A549 (cell line): ENCODE data around the gene TMEM255A. TPM values are rescaled to one million over a fixed set of nuclear protein-coding genes. Genes with fewer than 3 reads are reported as not detected.

ENCODE experiments used
- ATAC-seq, 2 experiments: fragments of 200-7000 bp in 1 of 2; fragments of >200 bp in 1 of 2; cut with Nextera tagmentation in 1 of 2; cut with Tn5 transposase in 1 of 2; 3 replicates each; pipeline versions ENCODE4 v1.8.0 to v1.9.1; 2018 to 2020; ENCODE audit warnings: mild to moderate bottlenecking in 1 of 2, moderate library complexity in 1 of 2
- CTCF ChIA-PET: fragments of 300-600 bp; sonication (Branson Sonifier 250); formaldehyde crosslinking; extraction: SDS; loops from one replicate; lab custom pipeline; 2021; ENCODE audit warnings: antibody characterized with exemption, inconsistent platforms; lab: Yijun Ruan, JAX
- POLR2A ChIA-PET: fragments of 350-600 bp; formaldehyde crosslinking; extraction: SDS; loops from one replicate; lab custom pipeline; 2021; ENCODE audit warnings: antibody characterized with exemption, inconsistent platforms; lab: Yijun Ruan, JAX
- DNase-seq, 2 experiments: peaks; one replicate each; pipeline versions ENCODE4 v3.0.0 to v3.0.0-alpha.2; 2011 to 2016; ENCODE audit warnings: low read depth in 1 of 2, low spot score in 1 of 2
- FAIRE-seq: peaks from 2 replicates; lab custom pipeline; 2011; peaks lifted over from hg19 to GRCh38; lab: Jason Lieb, UNC
- H3K27ac ChIP-seq, 2 experiments: fragments of >200 bp; sonication (Bioruptor Twin); formaldehyde crosslinking; 3 replicates each; pipeline ENCODE4 v1.5.1; 2016 to 2017
- H3K4me1 ChIP-seq: fragments of >200 bp; sonication (Bioruptor Twin); formaldehyde crosslinking; 3 replicates; pipeline ENCODE4 v1.6.1; 2016
- H3K4me2 ChIP-seq: fragments of >200 bp; sonication (Bioruptor Twin); formaldehyde crosslinking; 3 replicates; pipeline ENCODE4 v1.6.1; 2016
- H3K4me3 ChIP-seq: fragments of >200 bp; sonication (Bioruptor Twin); formaldehyde crosslinking; 3 replicates; pipeline ENCODE4 v1.5.1; 2016
- H3K9me3 ChIP-seq: fragments of >200 bp; sonication (Bioruptor Twin); formaldehyde crosslinking; 3 replicates; pipeline ENCODE4 v1.6.1; 2016
- CEBPB ChIP-seq, 2 experiments: fragments of >200 bp in 1 of 2; sonication (Bioruptor Twin) in 1 of 2; formaldehyde crosslinking in 1 of 2; IDR thresholded peaks; 2 replicates each; pipeline ENCODE4 v1.6.1; 2012 to 2016
- CHD4 ChIP-seq: fragments of 200-600 bp; sonication (generic); IDR thresholded peaks from 2 replicates; pipeline ENCODE4 v1.6.1; 2016; ENCODE audit warnings: antibody characterized with exemption, mild to moderate bottlenecking, borderline replicate concordance
- EHF ChIP-seq: fragments of 250-450 bp; sonication (Bioruptor Pico); IDR thresholded peaks from 2 replicates; pipeline ENCODE4 v1.5.0; 2020; ENCODE audit warnings: mild to moderate bottlenecking
- HDAC2 ChIP-seq: fragments of 200-600 bp; sonication (generic); IDR thresholded peaks from 2 replicates; pipeline ENCODE4 v1.6.1; 2016
- HOXB13 ChIP-seq: fragments of 250-450 bp; sonication (Bioruptor Pico); IDR thresholded peaks from 2 replicates; pipeline ENCODE4 v1.5.0; 2020; ENCODE audit warnings: low read depth, mild to moderate bottlenecking, moderate library complexity
- KDM1A ChIP-seq: fragments of 200-600 bp; sonication (generic); IDR thresholded peaks from 2 replicates; pipeline ENCODE4 v1.6.1; 2016; ENCODE audit warnings: low read depth, mild to moderate bottlenecking
- MYC ChIP-seq: IDR thresholded peaks from 2 replicates; pipeline ENCODE4 v1.6.1; 2012; ENCODE audit warnings: mild to moderate bottlenecking, inconsistent platforms, low read length, improper control_type of control experiment, borderline replicate concordance
- NFE2L2 ChIP-seq: fragments of 150-350 bp; conservative IDR thresholded peaks from 2 replicates; pipeline ENCODE4 v1.6.1; 2014; ENCODE audit warnings: low read length
- POLR2A ChIP-seq: IDR thresholded peaks from 2 replicates; pipeline ENCODE4 v1.6.1; 2012; ENCODE audit warnings: mild to moderate bottlenecking, low read length
- RAD21 ChIP-seq, 2 experiments: fragments of >200 bp in 1 of 2; sonication (Bioruptor Twin) in 1 of 2; formaldehyde crosslinking in 1 of 2; IDR thresholded peaks in 1 of 2; conservative IDR thresholded peaks in 1 of 2; 2 replicates in 1 of 2; 3 replicates in 1 of 2; pipeline ENCODE4 v1.6.1; 2012 to 2018; ENCODE audit warnings: inconsistent platforms in 1 of 2
- RARB ChIP-seq: fragments of 250-450 bp; sonication (Bioruptor Pico); IDR thresholded peaks from 2 replicates; pipeline ENCODE4 v1.8.0; 2021; ENCODE audit warnings: mild to moderate bottlenecking, moderate library complexity
- REST ChIP-seq: fragments of 200-600 bp; sonication (generic); IDR thresholded peaks from 2 replicates; pipeline ENCODE4 v1.6.1; 2016; ENCODE audit warnings: antibody characterized with exemption, mild to moderate bottlenecking, moderate library complexity
- SMC3 ChIP-seq: fragments of >200 bp; sonication (Bioruptor Twin); formaldehyde crosslinking; IDR thresholded peaks from 3 replicates; pipeline ENCODE4 v1.6.1; 2018; ENCODE audit warnings: inconsistent platforms
- ZSCAN20 ChIP-seq: fragments of 250-450 bp; sonication (Bioruptor Pico); IDR thresholded peaks from 2 replicates; pipeline ENCODE4 v1.8.0; 2022; ENCODE audit warnings: mild to moderate bottlenecking, moderate library complexity
- WGBS: methylation state at CpG from one replicate; pipeline ENCODE4 v1.1.6; 2017; ENCODE audit errors: missing lambda C conversion rate; 5-methylcytosine and 5-hydroxymethylcytosine counted together
- polyA plus RNA-seq, 4 experiments: library from polyadenylated mRNA; depleted of rRNA in 3 of 4; stranded (reverse); fragments of >200 nt; fragmentation: RNase III in 1 of 4; extraction: RNeasy Plus Mini Kit Qiagen cat#74134 plus additional on column Dnase treatment in 1 of 4; gene quantifications; 2 replicates in 3 of 4; 3 replicates in 1 of 4; pipeline ENCODE4 v1.2.3, GENCODE V29; 2011 to 2017
- TF ChIP-seq, protein P1 (sequence below): IDR thresholded peaks from 2 replicates; pipeline ENCODE4 v1.6.1; 2012
- TF ChIP-seq, protein P2 (sequence below): fragments of 450-650 bp; IDR thresholded peaks from 2 replicates; pipeline ENCODE4 v1.6.1; 2014; ENCODE audit warnings: antibody characterized with exemption

TMEM255A gene
- polyA plus RNA-seq, 2 of the 4 experiments (the other 2 are of a cell fraction), result 0.03 to 0.16 TPM

- CTCF ChIA-PET, result interaction anchor here (1.9 kb wide), 1 partner anchor 14 kb away, joined by 5 read pairs; no protein-coding TSS in a partner anchor
- no peak for TF ChIP-seq RAD21 (conservative IDR thresholded peaks at IDR 0.05 in 1 of 2, IDR thresholded peaks at IDR 0.05 in 1 of 2)
- Histone ChIP-seq H3K27ac (no peak overlapping the region), H3K4me1 (no peaks in the 10 kb centered on the region), H3K9me3 (no peaks in the 10 kb centered on the region), H3K4me2 (no peak overlapping the region), H3K4me3 (no peak overlapping the region)
- FAIRE-seq (no peak), DNase-seq (no peak), ATAC-seq (no peak)
- POLR2A ChIA-PET, result no interaction called here
Observed at GRCh38 chrX:120294651-120295050, 16.6 kb downstream of the TMEM255A start.

- ChIA-PET CTCF (interaction anchor here (0.8 to 1.0 kb wide), 2 partner anchors 16 to 27 kb away, joined by 3 read pairs; no protein-coding TSS in a partner anchor), POLR2A (no interaction called here)
- Histone ChIP-seq H3K4me1 (no peaks in the 10 kb centered on the region), H3K4me3 (no peak overlapping the region), H3K9me3 (no peaks in the 10 kb centered on the region), H3K27ac (no peak overlapping the region), H3K4me2 (no peak overlapping the region)
- ATAC-seq (no peak), DNase-seq (no peak), FAIRE-seq (no peak)
- TF ChIP-seq CHD4 (no peak), KDM1A (no peak), REST (no peak), POLR2A (no peak), HOXB13 (CRISPR knock-in tag) (no peak), NFE2L2 (no peak), RAD21 (conservative IDR thresholded peaks at IDR 0.05 in 1 of 2, IDR thresholded peaks at IDR 0.05 in 1 of 2) (no peak), ZSCAN20 (CRISPR knock-in tag) (no peak), EHF (CRISPR knock-in tag) (no peak)
- TF ChIP-seq, protein P1, sequence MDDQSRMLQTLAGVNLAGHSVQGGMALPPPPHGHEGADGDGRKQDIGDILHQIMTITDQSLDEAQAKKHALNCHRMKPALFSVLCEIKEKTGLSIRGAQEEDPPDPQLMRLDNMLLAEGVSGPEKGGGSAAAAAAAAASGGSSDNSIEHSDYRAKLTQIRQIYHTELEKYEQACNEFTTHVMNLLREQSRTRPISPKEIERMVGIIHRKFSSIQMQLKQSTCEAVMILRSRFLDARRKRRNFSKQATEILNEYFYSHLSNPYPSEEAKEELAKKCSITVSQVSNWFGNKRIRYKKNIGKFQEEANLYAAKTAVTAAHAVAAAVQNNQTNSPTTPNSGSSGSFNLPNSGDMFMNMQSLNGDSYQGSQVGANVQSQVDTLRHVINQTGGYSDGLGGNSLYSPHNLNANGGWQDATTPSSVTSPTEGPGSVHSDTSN, result no peak
- 68% methylated on average over 2 of the region's 2 CpGs for WGBS
Observed at GRCh38 chrX:120293015-120293414, 18.2 kb downstream of the TMEM255A start.

DNA sequence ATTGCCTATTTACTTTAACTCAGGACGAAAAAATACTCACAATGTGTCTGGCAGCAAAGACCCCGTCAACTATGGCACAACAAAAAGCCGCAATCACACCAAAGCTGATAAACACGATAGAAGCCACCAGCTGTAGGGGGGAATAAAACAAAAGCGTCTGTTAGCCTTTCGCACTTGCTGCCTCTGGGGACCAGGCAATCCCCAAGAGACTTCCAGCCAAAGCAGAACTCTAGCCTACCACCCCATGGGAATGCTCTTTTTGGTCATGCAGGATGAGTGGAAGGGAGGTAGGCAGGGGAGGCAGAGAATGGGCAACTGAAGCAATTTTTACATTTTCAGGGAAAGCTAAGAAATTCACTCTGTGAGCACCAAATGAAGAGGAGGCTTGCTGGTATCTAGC, 20.1 kb downstream of the TMEM255A start:
- WGBS, result 67% methylated on average over 6 of the region's 6 CpGs
- TF ChIP-seq HDAC2 (no peak), SMC3 (no peak), MYC (no peak), REST (no peak), CEBPB (IDR thresholded peaks at IDR 0.05) (no peak), RARB (CRISPR knock-in tag) (no peak)
- TF ChIP-seq, protein P2, sequence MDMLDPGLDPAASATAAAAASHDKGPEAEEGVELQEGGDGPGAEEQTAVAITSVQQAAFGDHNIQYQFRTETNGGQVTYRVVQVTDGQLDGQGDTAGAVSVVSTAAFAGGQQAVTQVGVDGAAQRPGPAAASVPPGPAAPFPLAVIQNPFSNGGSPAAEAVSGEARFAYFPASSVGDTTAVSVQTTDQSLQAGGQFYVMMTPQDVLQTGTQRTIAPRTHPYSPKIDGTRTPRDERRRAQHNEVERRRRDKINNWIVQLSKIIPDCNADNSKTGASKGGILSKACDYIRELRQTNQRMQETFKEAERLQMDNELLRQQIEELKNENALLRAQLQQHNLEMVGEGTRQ, result no peak
- TF ChIP-seq, all 56 proteins: peak for 0
- CTCF ChIA-PET, result no interaction called here
- Histone ChIP-seq H3K9me3 (no peaks in the 10 kb centered on the region), H3K27ac (no peak overlapping the region), H3K4me1 (no peaks in the 10 kb centered on the region), H3K4me2 (no peak overlapping the region), H3K4me3 (no peak overlapping the region)
- FAIRE-seq (no peak), ATAC-seq (no peak), DNase-seq (no peak)
- POLR2A ChIA-PET, result no interaction called here
